Neural cell (in vitro differentiated cells): ENCODE results near the gene CMBL.

ENCODE experiments used
- CTCF ChIP-seq: fragments of 450-650 bp; IDR thresholded peaks from 2 replicates; pipeline ENCODE4 v1.5.1; 2014; ENCODE audit warnings: antibody characterized with exemption, mild to moderate bottlenecking, moderate library complexity; ENCODE audit not compliant: poor library complexity, severe bottlenecking
- EP300 ChIP-seq: fragments of 450-650 bp; conservative IDR thresholded peaks from 2 replicates; pipeline ENCODE4 v1.6.1; 2014; ENCODE audit warnings: antibody characterized with exemption, mild to moderate bottlenecking, moderate library complexity; ENCODE audit not compliant: poor library complexity, severe bottlenecking
- EZH2 ChIP-seq: fragments of 200-600, 300-800 bp; shearing (Covaris generic), sonication (generic); IDR thresholded peaks from 2 replicates; pipeline ENCODE4 v1.6.1; 2014; ENCODE audit warnings: antibody characterized with exemption, low read length, borderline replicate concordance, mild to moderate bottlenecking; ENCODE audit not compliant: insufficient read depth, poor library complexity, severe bottlenecking
- MXI1 ChIP-seq: fragments of 450-650 bp; conservative IDR thresholded peaks from 2 replicates; pipeline ENCODE4 v1.6.1; 2014; ENCODE audit warnings: antibody characterized with exemption, mild to moderate bottlenecking; ENCODE audit not compliant: poor library complexity, severe bottlenecking
- POLR2AphosphoS5 ChIP-seq: IDR thresholded peaks from 2 replicates; pipeline ENCODE4 v1.6.1; 2012
- RAD21 ChIP-seq: fragments of 450-650 bp; conservative IDR thresholded peaks from 2 replicates; pipeline ENCODE4 v1.6.1; 2014; ENCODE audit warnings: antibody characterized with exemption, mild to moderate bottlenecking, moderate library complexity
- REST ChIP-seq: IDR thresholded peaks from 2 replicates; pipeline ENCODE4 v1.6.1; 2012; ENCODE audit warnings: borderline replicate concordance
- SMC3 ChIP-seq: fragments of 450-650 bp; conservative IDR thresholded peaks from 2 replicates; pipeline ENCODE4 v1.6.1; 2014; ENCODE audit warnings: antibody characterized with exemption, mild to moderate bottlenecking, moderate library complexity; ENCODE audit not compliant: poor library complexity
- TAF1 ChIP-seq: IDR thresholded peaks from 2 replicates; pipeline ENCODE4 v1.6.1; 2012; ENCODE audit warnings: low read depth

GRCh38 chr5:10324518-10325370, 17.0 kb upstream of the CMBL start:
- no peak for TF ChIP-seq CTCF
- TF ChIP-seq MXI1, result no peak
- no peak for TF ChIP-seq TAF1
- no peak for TF ChIP-seq EZH2
- no peak for TF ChIP-seq EP300
- TF ChIP-seq RAD21, result no peak
- TF ChIP-seq REST, result no peak
- no peak for TF ChIP-seq POLR2AphosphoS5
- no peak for TF ChIP-seq SMC3
